ENCODE data around the gene LSM4.

The LSM4 gene

DNA sequence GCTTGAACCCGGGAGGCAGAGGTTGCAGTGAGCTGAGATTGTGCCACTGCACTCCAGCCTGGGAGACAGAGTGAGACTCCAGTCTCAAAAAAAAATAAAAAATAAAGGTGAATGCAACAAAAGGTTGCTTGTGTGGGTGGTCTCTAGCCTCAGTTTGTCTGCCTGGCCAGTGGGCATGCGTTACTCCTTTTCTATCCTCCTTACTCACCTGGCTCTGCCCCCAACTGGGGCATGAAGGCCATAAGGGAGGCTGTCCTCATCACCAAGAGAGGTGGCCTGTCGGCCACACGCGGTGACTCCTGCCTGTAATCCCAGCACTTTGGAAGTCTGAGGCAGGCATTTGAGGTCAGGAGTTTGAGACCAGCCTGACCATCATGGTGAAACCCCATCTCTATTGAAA lies 39.5 kb downstream of the LSM4 start:
- DNase-seq (ENCODE audit: low spot score): no peak
- TF ChIP-seq, protein P1, sequence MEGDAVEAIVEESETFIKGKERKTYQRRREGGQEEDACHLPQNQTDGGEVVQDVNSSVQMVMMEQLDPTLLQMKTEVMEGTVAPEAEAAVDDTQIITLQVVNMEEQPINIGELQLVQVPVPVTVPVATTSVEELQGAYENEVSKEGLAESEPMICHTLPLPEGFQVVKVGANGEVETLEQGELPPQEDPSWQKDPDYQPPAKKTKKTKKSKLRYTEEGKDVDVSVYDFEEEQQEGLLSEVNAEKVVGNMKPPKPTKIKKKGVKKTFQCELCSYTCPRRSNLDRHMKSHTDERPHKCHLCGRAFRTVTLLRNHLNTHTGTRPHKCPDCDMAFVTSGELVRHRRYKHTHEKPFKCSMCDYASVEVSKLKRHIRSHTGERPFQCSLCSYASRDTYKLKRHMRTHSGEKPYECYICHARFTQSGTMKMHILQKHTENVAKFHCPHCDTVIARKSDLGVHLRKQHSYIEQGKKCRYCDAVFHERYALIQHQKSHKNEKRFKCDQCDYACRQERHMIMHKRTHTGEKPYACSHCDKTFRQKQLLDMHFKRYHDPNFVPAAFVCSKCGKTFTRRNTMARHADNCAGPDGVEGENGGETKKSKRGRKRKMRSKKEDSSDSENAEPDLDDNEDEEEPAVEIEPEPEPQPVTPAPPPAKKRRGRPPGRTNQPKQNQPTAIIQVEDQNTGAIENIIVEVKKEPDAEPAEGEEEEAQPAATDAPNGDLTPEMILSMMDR (IDR thresholded peaks at IDR 0.05; ENCODE audit: extremely low read depth, missing control alignments): no peak

DNA sequence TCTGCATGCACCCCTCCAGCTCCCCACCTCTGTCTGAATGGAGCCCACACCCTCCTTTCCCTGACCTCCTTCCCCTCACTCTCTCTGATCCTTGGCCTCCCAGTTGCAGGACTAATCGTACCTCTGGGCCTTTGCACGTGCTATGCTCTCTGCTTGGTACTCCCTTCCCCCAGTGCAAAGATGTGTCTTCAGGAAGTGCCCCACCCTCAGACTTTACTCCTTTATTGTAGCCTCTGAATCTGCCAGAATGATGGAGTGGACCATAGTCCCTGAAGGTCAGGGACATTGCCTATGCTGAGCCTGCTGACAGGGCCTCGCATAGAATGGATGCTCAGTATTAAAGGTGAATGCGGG lies 40.1 kb downstream of the LSM4 start:
- no peak for DNase-seq (ENCODE audit: low spot score)
- TF ChIP-seq, protein P1 (IDR thresholded peaks at IDR 0.05; ENCODE audit: extremely low read depth, missing control alignments): no peak

DNA sequence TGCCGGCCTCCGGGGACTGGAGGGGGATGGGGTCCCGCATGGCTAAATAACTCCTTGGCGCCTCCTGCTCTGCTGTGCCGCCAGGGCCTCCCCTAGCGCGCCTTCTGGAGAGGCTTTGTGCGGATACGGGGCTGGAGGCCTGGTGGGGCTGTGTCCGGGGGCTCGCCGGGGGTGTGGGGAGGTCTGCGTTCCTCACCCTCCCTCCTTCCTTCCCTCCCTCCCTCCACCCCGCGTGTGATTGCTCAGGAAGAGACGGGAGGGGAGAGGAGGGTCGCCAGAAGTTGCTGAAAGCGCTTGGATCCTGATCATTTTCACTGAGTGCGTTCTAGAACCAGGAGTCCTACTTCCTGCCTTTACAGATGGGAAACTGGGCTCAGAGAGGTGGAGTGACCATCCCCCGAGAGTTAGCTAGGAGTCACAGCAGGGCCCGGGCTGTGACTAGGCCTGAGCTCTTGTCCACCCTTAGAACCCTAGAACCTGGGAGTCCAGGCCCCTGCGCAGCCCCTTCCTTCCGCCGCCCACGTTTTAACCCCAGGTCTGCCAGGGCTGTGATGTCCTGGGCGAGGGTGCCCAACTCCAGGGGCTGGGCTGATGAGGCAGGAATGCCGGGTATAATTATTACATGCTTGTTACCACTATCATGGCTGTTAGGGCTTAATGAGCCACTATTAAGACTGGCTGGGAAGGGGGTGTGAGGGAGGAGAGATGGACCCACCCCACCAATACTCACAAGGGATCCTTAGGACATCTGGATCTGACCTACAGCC lies 40.7 kb downstream of the LSM4 start:
- TF ChIP-seq, protein P1 (IDR thresholded peaks at IDR 0.05; ENCODE audit: extremely low read depth, missing control alignments): peak; percentile 3
- no peak for DNase-seq (ENCODE audit: low spot score)

DNA sequence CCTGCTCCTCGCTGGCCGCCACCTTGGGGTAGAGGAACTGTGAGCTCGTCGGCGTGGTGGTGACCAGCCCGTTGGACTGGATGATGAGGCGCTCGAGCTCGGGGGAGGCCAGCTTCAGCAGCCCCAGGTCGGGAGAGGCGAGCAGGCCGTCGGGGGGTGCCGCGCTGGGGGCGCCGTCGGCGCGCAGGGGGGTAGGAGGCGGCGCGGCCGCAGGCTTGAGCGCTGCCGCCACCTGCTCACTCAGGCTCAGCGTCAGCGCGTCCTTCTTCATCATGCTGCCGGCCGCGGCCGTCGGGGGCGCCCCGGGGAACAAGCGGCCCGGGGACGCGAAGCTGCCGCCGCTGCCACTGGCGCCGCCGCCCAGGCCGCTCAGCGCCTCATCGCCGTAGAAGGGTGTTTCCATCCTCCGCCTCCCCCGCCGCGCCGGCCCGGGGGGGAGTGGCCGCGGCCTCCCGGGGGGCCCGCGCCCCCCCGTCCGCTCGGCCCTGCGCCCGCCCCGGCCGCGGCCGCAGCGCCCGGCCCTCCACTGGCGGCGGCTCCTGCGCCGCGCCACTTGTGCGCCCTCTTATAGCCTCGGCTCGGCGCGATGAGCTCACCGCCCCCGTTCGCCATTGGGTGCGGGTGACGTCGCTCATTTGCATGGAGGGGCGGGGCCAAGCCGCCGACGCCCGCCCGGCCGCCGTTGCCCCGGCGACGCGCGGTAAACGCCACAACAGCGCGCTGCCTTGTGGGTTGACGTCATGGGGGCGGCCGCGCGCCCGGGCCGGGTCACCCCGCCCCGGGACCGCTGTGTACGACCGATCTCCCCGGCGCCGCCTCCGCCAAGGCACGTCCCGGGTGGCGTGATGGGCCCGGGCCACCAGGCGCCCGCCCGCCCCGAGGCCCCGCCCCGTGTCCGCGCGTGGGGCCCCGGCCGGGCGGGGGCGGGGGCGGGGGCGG lies 41.5 kb downstream of the LSM4 start, which contains the start of gene JUND:
TSS of gene JUND (minus strand) at position 541 of the 939 bp plus-strand sequence. CDS start at position 403, 138 bp downstream.
- TF ChIP-seq, protein P1 (IDR thresholded peaks at IDR 0.05; ENCODE audit: extremely low read depth, missing control alignments): no peak

DNA sequence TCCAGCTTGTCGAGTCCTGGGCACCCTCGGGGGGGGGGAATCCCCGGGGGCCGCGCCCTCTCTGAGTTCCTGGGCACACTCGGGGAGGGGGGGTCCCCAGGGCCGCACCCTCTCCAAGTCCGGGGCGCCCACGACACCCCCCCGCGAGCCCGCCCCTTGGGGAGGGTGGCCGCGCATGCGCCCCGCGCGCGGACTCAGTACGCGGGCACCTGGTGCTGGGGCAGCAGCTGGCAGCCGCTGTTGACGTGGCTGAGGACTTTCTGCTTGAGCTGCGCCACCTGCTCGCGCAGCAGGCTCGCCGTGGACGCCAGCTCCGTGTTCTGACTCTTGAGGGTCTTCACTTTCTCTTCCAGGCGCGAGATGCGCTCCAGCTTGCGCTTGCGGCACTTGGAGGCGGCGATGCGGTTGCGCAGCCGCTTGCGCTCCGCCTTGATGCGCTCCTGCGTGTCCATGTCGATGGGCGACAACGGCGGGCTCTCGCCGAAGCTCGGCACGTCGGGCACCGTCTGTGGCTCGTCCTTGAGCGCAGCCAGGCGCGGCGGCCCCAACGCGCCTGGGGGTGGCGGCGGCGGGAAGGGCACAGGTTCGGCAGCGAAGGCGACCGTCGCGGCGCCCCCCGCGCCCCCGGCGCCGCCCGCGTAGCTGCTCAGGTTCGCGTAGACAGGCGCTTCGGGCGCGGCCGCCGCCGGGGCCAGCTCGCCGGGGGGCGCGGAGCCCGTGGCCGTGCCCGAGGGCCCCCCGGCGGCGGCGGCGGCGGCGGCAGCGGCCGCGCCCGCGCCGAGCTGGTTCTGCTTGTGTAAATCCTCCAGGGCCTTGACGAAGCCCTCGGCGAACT lies 42.4 kb downstream of the LSM4 start:
- DNase-seq (ENCODE audit: low spot score): peak; percentile 92
- TF ChIP-seq, protein P1 (IDR thresholded peaks at IDR 0.05; ENCODE audit: extremely low read depth, missing control alignments): no peak

More for the DNA sequence above, 41.5 kb downstream of the LSM4 start, which contains the start of gene JUND:
- DNase-seq (ENCODE audit: low spot score): peak; percentile 100

DNA sequence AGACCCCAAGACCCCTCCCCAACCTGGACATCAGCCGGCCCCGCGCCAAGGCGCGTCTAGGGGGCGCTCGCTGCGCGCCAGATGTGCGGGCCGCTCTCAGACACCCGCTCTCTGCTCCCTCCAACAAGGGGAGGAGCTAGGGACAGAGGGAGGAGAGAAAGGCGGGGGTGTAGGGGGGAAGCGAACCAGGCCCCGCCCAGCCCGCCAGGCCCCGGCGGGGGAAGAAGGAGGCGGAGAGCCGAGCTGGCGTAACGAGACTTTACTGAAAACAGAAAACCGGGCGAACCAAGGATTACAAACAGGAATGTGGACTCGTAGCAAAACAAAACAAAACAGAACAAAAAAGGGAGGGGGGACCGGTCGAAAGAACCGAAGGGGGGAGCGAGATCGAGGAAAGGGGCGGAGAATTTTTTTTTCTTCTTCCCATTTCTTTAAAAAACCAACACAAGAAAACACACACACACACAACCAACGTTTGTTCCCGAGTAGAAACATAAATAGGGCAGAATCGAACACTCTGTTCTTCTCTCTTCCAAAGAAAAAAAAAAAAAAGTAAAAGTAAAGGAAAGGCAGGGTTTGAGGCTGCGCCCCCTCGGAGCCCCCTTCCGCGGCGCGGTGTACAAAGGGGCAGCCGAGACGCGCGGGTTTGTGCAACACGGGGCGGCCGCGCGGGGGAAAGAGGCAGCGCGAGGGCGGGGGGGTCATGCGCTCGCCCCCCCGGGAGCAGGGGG lies 43.2 kb downstream of the LSM4 start:
- TF ChIP-seq, protein P1 (IDR thresholded peaks at IDR 0.05; ENCODE audit: extremely low read depth, missing control alignments): peak; percentile 84
- DNase-seq (ENCODE audit: low spot score): peak; percentile 97
